GM10266 (cell line): Measurements from ENCODE around the gene ASTL.
A peak's percentile ranks its signal among the peaks of the same experiment; 100 is the strongest.

Source experiments
- DNase-seq: peaks from one replicate; pipeline ENCODE4 v3.0.0; 2012; ENCODE audit errors: extremely low spot score
- CTCF ChIP-seq: IDR thresholded peaks from 2 replicates; pipeline ENCODE4 v1.5.1; 2012; ENCODE audit warnings: mild to moderate bottlenecking, low read depth; ENCODE audit not compliant: control insufficient read depth, insufficient read depth; ENCODE audit errors: missing control alignments

The ASTL gene

GRCh38 chr2:96180002-96180401 is 41.7 kb upstream of the ASTL start:
- DNase-seq: no peak
- no peak for TF ChIP-seq CTCF

GRCh38 chr2:96176661-96177060 is 38.4 kb upstream of the ASTL start:
- no peak for TF ChIP-seq CTCF
- DNase-seq: no peak

- no peak for DNase-seq
- no peak for TF ChIP-seq CTCF
Measured at GRCh38 chr2:96175951-96176350, 37.6 kb upstream of the ASTL start.

- peak; percentile 64 for DNase-seq
- peak; percentile 95 for TF ChIP-seq CTCF
Measured at GRCh38 chr2:96174251-96175144, 36.2 kb upstream of the ASTL start.

- DNase-seq: no peak
- TF ChIP-seq CTCF: no peak
Measured at GRCh38 chr2:96171831-96172230, 33.5 kb upstream of the ASTL start.

- no peak for DNase-seq
- no peak for TF ChIP-seq CTCF
Measured at GRCh38 chr2:96170626-96171025, 32.3 kb upstream of the ASTL start.

GRCh38 chr2:96169868-96170507 is 31.7 kb upstream of the ASTL start:
- TF ChIP-seq CTCF: no peak

More at GRCh38 chr2:96169868-96170507, 31.7 kb upstream of the ASTL start:
- DNase-seq: no peak
